Heart left ventricle (tissue), 13 donors: Measurements from ENCODE around the gene NR3C2.

Source experiments
- CTCF ChIP-seq, 12 donors: fragments of 200-600 bp; sonication (generic) in 4 of 12; IDR thresholded peaks; one replicate each; pipeline versions ENCODE4 v1.5.0 to v1.8.0; 2018 to 2022; ENCODE audit warnings: antibody characterized with exemption in 12 of 12, mild to moderate bottlenecking in 5 of 12
- POLR2A ChIP-seq, 2 donors: fragments of 450-650 bp; IDR thresholded peaks; one replicate each; pipeline ENCODE4 v1.6.1; 2017; ENCODE audit warnings: antibody characterized with exemption in 2 of 2, mild to moderate bottlenecking in 2 of 2, moderate library complexity in 2 of 2
- donor health status: ischemic (EF 13 %, LVEDD 7.1; RV severe dilation, severe dysfunction).
- donor health status: DM: no; HTN: yes; CAD: no.
- donor health status: DM: no; HTN: no; CAD: no.
- donor health status: ischemic (EF 25% LVEDD 6.9; RV normal size, moderate dysfunction).
- donor health status: ischemic (EF 25% LVEDD 5.7; RV mildly dilated, moderate dysfunction).
- donor health status: ischemic (EF 35%, LVEDD 5.7; RV mildly dilated, moderate dysfunction).
- donor health status: nonischemic (EF 11% LVEDD 7.7; RV severe dilation, severe dysfunction).
- donor health status: DM: yes; HTN: yes; CAD: no.
- donor health status: PGD.
- donor health status: ischemic (EF 29% LVEDD 5.4; RV normal size, mild dysfunction).
- donor health status: nonischemic (EF 23%, LVEDD 6.1; RV moderate dilation, normal function).

GRCh38 chr4:148204171-148204570, 238.0 kb downstream of the NR3C2 start:
- TF ChIP-seq CTCF (IDR thresholded peaks at IDR 0.05), result no peak
- no peak for TF ChIP-seq POLR2A (IDR thresholded peaks at IDR 0.05)
